CD14-positive monocyte (primary cell): ENCODE measurements around the gene OR6P1. TPM values are rescaled to one million over a fixed set of nuclear protein-coding genes. Genes with fewer than 3 reads are reported as not detected.

Experiments
- DNase-seq, 3 donors: peaks; one replicate each; pipeline ENCODE4 v3.0.0-alpha.2; 2011 to 2022
- H2AFZ ChIP-seq: 2 replicates; pipeline ENCODE4 v1.6.0; 2012; ENCODE audit warnings: mild to moderate bottlenecking, low read depth, low read length, inconsistent platforms; ENCODE audit not compliant: insufficient read depth, poor library complexity, severe bottlenecking
- H3K27ac ChIP-seq, 2 donors: 1 replicate in 1 of 2; 2 replicates in 1 of 2; pipeline ENCODE4 v1.5.1; 2012 to 2013; ENCODE audit warnings: low read length in 2 of 2, control low read depth in 1 of 2, inconsistent platforms in 1 of 2, low read depth in 1 of 2, mild to moderate bottlenecking in 1 of 2
- H3K27me3 ChIP-seq, 2 donors: one replicate each; pipeline versions ENCODE4 v1.6.0 to v1.6.1; 2011 to 2013; ENCODE audit warnings: low read length in 2 of 2; ENCODE audit not compliant: control insufficient read depth in 2 of 2, insufficient read depth in 2 of 2
- H3K36me3 ChIP-seq, 2 donors: replicated peaks in 1 of 2; 1 replicate in 1 of 2; 2 replicates in 1 of 2; pipeline versions ENCODE4 v1.5.1 to v1.6.1; 2012 to 2013; ENCODE audit warnings: low read length in 2 of 2, control low read depth in 1 of 2, inconsistent platforms in 1 of 2, mild to moderate bottlenecking in 1 of 2; ENCODE audit not compliant: insufficient read depth in 2 of 2, control insufficient read depth in 1 of 2
- H3K4me1 ChIP-seq, 2 donors: 1 replicate in 1 of 2; 2 replicates in 1 of 2; pipeline versions ENCODE4 v1.5.1 to v1.6.1; 2012 to 2013; ENCODE audit warnings: low read length in 2 of 2, control low read depth in 1 of 2, inconsistent platforms in 1 of 2, mild to moderate bottlenecking in 1 of 2, moderate library complexity in 1 of 2; ENCODE audit not compliant: insufficient read depth in 2 of 2, control insufficient read depth in 1 of 2
- H3K4me2 ChIP-seq: replicated peaks from 2 replicates; pipeline ENCODE3; 2012; ENCODE audit warnings: low read length, moderate library complexity, mild to moderate bottlenecking; ENCODE audit not compliant: poor library complexity, severe bottlenecking; ENCODE audit errors: extremely low read depth
- H3K4me3 ChIP-seq, 3 experiments: fragments of 200-600 bp in 1 of 3; sonication (generic) in 1 of 3; replicated peaks in 1 of 3; 1 replicate in 2 of 3; 2 replicates in 1 of 3; pipeline ENCODE4 v1.5.1; 2011 to 2013; ENCODE audit warnings: low read length in 3 of 3, mild to moderate bottlenecking in 3 of 3, control low read depth in 2 of 3, low read depth in 2 of 3, inconsistent platforms in 1 of 3, moderate library complexity in 1 of 3
- H3K79me2 ChIP-seq: 2 replicates; pipeline ENCODE4 v1.6.0; 2012; ENCODE audit warnings: mild to moderate bottlenecking, control low read depth, inconsistent platforms, low read length, moderate library complexity; ENCODE audit not compliant: insufficient read depth
- H3K9ac ChIP-seq: 2 replicates; pipeline ENCODE4 v1.6.0; 2017; ENCODE audit warnings: low read length, mild to moderate bottlenecking; ENCODE audit not compliant: insufficient read depth, poor library complexity, severe bottlenecking
- H3K9me3 ChIP-seq, 2 donors: replicated peaks in 1 of 2; 1 replicate in 1 of 2; 2 replicates in 1 of 2; pipeline versions ENCODE4 v1.5.1 to v1.6.1; 2012 to 2013; ENCODE audit warnings: low read length in 2 of 2, control low read depth in 1 of 2; ENCODE audit not compliant: control insufficient read depth in 1 of 2, insufficient read depth in 1 of 2
- H4K20me1 ChIP-seq: 2 replicates; pipeline ENCODE4 v1.6.0; 2012; ENCODE audit warnings: mild to moderate bottlenecking, low read length, control low read depth, moderate library complexity; ENCODE audit not compliant: insufficient read depth
- H3K27ac Mint-ChIP-seq, 7 donors: one replicate each; pipeline ENCODE4 v1.8.0; 2020; ENCODE audit warnings: mild to moderate bottlenecking in 7 of 7, mixed read lengths in 7 of 7, moderate library complexity in 6 of 7, inconsistent platforms in 2 of 7
- H3K27me3 Mint-ChIP-seq, 3 donors: one replicate each; pipeline ENCODE4 v1.8.0; 2021 to 2022; ENCODE audit warnings: low read depth in 3 of 3, mild to moderate bottlenecking in 3 of 3, mixed read lengths in 3 of 3, moderate library complexity in 3 of 3, inconsistent platforms in 1 of 3
- H3K36me3 Mint-ChIP-seq, 2 donors: one replicate each; pipeline ENCODE4 v1.8.0; 2020; ENCODE audit warnings: mixed read lengths in 2 of 2, inconsistent platforms in 1 of 2, mild to moderate bottlenecking in 1 of 2
- H3K4me1 Mint-ChIP-seq: one replicate; pipeline ENCODE4 v1.8.0; 2020; ENCODE audit warnings: mild to moderate bottlenecking, mixed read lengths
- H3K4me3 Mint-ChIP-seq, 2 donors: one replicate each; pipeline ENCODE4 v1.8.0; 2020; ENCODE audit warnings: mild to moderate bottlenecking in 2 of 2, mixed read lengths in 2 of 2, moderate library complexity in 1 of 2
- H3K9me3 Mint-ChIP-seq, 7 donors: one replicate each; pipeline ENCODE4 v1.8.0; 2020 to 2022; ENCODE audit warnings: mixed read lengths in 7 of 7, mild to moderate bottlenecking in 6 of 7, moderate library complexity in 6 of 7, inconsistent platforms in 2 of 7
- CTCF ChIP-seq: fragments of 200-600 bp; IDR thresholded peaks from one replicate; pipeline ENCODE4 v1.8.0; 2022; ENCODE audit warnings: antibody characterized with exemption, mild to moderate bottlenecking
- WGBS: methylation state at CpG from one replicate; pipeline ENCODE4 v1.1.5; 2013; ENCODE audit warnings: missing lambda C conversion rate; ENCODE audit not compliant: insufficient coverage; 5-methylcytosine and 5-hydroxymethylcytosine counted together
- intact Hi-C, 2 donors: fragments of 100-400 bp; cut with micrococcal nuclease; formaldehyde crosslinking; loops; one replicate each; pipeline versions ENCODE4 v1.15.0 to v1.15.1; 2023
- polyA plus RNA-seq, 3 donors: library from polyadenylated mRNA; depleted of rRNA in 1 of 3; unstranded in 2 of 3; stranded (reverse) in 1 of 3; fragments of 300-500 nt in 2 of 3; fragments of >200 nt in 1 of 3; fragmentation: Illumina TruSeq in 2 of 3; gene quantifications; 1 replicate in 2 of 3; 2 replicates in 1 of 3; pipeline ENCODE4 v1.2.3, GENCODE V29; 2012 to 2021

OR6P1 gene
- polyA plus RNA-seq, 3 donors: not detected

DNA sequence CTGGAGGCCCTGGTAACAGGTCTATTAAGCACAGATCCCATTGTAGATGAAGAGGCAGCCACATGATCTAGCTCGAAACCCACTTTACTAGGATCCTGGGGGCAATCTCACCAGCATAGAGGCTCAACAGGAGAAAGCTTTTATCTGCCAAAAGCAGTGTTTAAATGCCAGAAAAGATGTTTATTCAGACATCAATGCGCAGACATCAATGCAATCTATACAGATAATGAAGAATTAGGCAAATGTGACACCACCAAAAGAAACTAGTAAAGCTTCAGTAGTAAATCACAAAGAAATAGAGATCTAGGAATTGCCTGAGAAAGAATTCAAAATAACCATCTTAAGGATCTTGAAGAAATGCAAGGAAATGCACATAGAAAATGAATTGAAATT is 48.7 kb downstream of the OR6P1 start:
- TF ChIP-seq CTCF: no peak
- Histone ChIP-seq H3K4me1 (no peaks in the 10 kb centered on the region), H3K79me2 (no peaks in the 10 kb centered on the region), H3K9me3 (no peaks in the 10 kb centered on the region), H3K36me3 (no peaks in the 10 kb centered on the region), H2AFZ (no peak overlapping the region), H3K27me3 (peaks cover 7 to 8% of the 10 kb centered on the region in 2 donors), H3K27ac (no peak overlapping the region), H3K4me3 (no peak overlapping the region), H3K4me2 (no peak overlapping the region), H4K20me1 (no peaks in the 10 kb centered on the region), H3K9ac (no peak overlapping the region)
- no peak overlapping the region for H3K4me3 Mint-ChIP-seq
- WGBS: 100% methylated on average over 1 of the region's 2 CpGs
- H3K27ac Mint-ChIP-seq: no peak overlapping the region
- H3K4me1 Mint-ChIP-seq: no peaks in the 10 kb centered on the region
- intact Hi-C loops: no loop called here
- no peak for DNase-seq
- H3K36me3 Mint-ChIP-seq: no peaks in the 10 kb centered on the region
- peaks cover 0 to 12% (median 2%) of the 10 kb centered on the region in 7 donors for H3K9me3 Mint-ChIP-seq
- peaks cover 10 to 15% (median 12%) of the 10 kb centered on the region in 3 donors for H3K27me3 Mint-ChIP-seq

DNA sequence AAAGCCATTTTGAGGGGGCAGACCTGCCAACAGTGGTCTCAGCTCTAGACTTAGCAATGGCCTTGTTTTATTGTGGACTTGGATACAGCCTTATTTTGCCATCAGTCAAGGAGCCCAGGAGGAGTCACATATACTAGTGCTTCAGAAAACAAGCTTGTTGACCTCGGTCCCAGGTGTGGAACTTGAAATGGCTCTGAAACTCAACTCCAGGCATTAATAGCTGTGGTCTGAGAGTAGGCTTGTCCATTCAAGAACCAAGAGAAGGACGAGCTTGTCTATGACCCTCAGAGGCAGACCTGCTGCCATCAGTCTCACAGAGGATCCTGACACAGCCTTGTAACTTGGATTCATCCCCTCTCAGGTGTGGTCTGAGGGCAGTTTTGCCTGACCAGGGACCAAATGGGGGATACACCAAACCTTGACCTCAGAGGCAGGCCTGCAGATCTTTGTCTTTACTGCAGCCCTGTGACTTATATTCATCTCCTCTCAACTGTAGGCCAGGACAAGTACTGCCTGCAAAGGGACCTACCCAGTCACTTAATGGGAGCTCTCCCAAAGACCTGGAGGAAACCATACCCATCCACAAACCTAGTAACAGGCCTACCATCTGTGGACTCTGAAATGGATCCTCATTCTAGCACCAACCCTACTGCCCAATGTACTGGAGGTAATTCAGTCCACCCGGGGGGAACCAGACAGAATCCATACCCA is 49.3 kb downstream of the OR6P1 start:
- H3K36me3 ChIP-seq: no peaks in the 10 kb centered on the region
- H3K4me1 ChIP-seq: no peaks in the 10 kb centered on the region
- no peak overlapping the region for H3K4me2 ChIP-seq
- no peak overlapping the region for H3K27ac ChIP-seq
- intact Hi-C loops: no loop called here
- H2AFZ ChIP-seq: no peak overlapping the region
- H3K27me3 Mint-ChIP-seq: peaks cover 9 to 13% (median 12%) of the 10 kb centered on the region in 3 donors
- no peak overlapping the region for H3K4me3 ChIP-seq
- H3K79me2 ChIP-seq: no peaks in the 10 kb centered on the region
- no peak for DNase-seq
- TF ChIP-seq CTCF: no peak
- 80% methylated on average over 2 of the region's 3 CpGs for WGBS
- H3K9ac ChIP-seq: no peak overlapping the region
- no peak overlapping the region for H3K27ac Mint-ChIP-seq
- no peaks in the 10 kb centered on the region for H4K20me1 ChIP-seq
- no peaks in the 10 kb centered on the region for H3K36me3 Mint-ChIP-seq
- no peaks in the 10 kb centered on the region for H3K9me3 ChIP-seq
- peaks cover 0 to 8% (median 2%) of the 10 kb centered on the region in 7 donors for H3K9me3 Mint-ChIP-seq
- no peaks in the 10 kb centered on the region for H3K4me1 Mint-ChIP-seq
- H3K4me3 Mint-ChIP-seq: no peak overlapping the region
- H3K27me3 ChIP-seq: peaks cover 7 to 10% of the 10 kb centered on the region in 2 donors
